WTC11 (cell line): ENCODE results near the gene TMEM144. TPM values are rescaled to one million over a fixed set of nuclear protein-coding genes. Genes with fewer than 3 reads are reported as not detected.

Source experiments
- ATAC-seq: fragments of 200-7000 bp; cut with Tn5 transposase; 2 replicates; pipeline ENCODE4 v1.10.0; 2021; ENCODE audit warnings: mild to moderate bottlenecking, moderate library complexity
- CTCF ChIA-PET: fragments of 300-600 bp; sonication (Branson Sonifier 250); formaldehyde crosslinking; loops from one replicate; lab custom pipeline; 2021; ENCODE audit warnings: antibody characterized with exemption; lab: Charles Lee
- POLR2A ChIA-PET: fragments of 350-600 bp; sonication (Branson Sonifier 250); formaldehyde crosslinking; loops from one replicate; lab custom pipeline; 2021; ENCODE audit warnings: antibody characterized with exemption; lab: Charles Lee
- DNase-seq: peaks from one replicate; pipeline ENCODE4 v3.0.0; 2021; ENCODE audit warnings: low spot score
- H3K27ac Mint-ChIP-seq: 2 replicates; pipeline ENCODE4 v1.8.0; 2021; ENCODE audit warnings: mixed read lengths
- H3K27me3 Mint-ChIP-seq: 2 replicates; pipeline ENCODE4 v1.8.0; 2021; ENCODE audit warnings: low read depth, mild to moderate bottlenecking, moderate library complexity, mixed read lengths
- H3K36me3 Mint-ChIP-seq: 2 replicates; pipeline ENCODE4 v1.8.0; 2021; ENCODE audit warnings: mixed read lengths
- H3K4me1 Mint-ChIP-seq: 2 replicates; pipeline ENCODE4 v1.8.0; 2022; ENCODE audit warnings: mixed read lengths
- H3K4me3 Mint-ChIP-seq: 2 replicates; pipeline ENCODE4 v1.8.0; 2021; ENCODE audit warnings: mild to moderate bottlenecking, moderate library complexity, mixed read lengths
- H3K9me3 Mint-ChIP-seq: 2 replicates; pipeline ENCODE4 v1.8.0; 2021; ENCODE audit warnings: mixed read lengths
- AFF4 ChIP-seq: sonication (generic); formaldehyde crosslinking; IDR thresholded peaks from 2 replicates; pipeline ENCODE4 v1.8.1; 2023; ENCODE audit warnings: mild to moderate bottlenecking, missing genetic modification reagents, borderline replicate concordance
- ETV6 ChIP-seq: sonication (generic); formaldehyde crosslinking; IDR thresholded peaks from 2 replicates; pipeline ENCODE4 v1.8.1; 2022; ENCODE audit warnings: mild to moderate bottlenecking, missing genetic modification reagents
- IRF2 ChIP-seq: sonication (generic); formaldehyde crosslinking; IDR thresholded peaks from 2 replicates; pipeline ENCODE4 v1.8.0; 2022; ENCODE audit warnings: low read depth, missing genetic modification reagents, borderline replicate concordance
- PRDM15 ChIP-seq: sonication (generic); formaldehyde crosslinking; IDR thresholded peaks from 2 replicates; pipeline ENCODE4 v1.8.0; 2022; ENCODE audit warnings: missing genetic modification reagents
- PRRX2 ChIP-seq: fragments of 250-450 bp; sonication (Bioruptor Pico); IDR thresholded peaks from 2 replicates; pipeline ENCODE4 v1.8.0; 2021; ENCODE audit warnings: mild to moderate bottlenecking
- SMAD4 ChIP-seq: sonication (generic); formaldehyde crosslinking; IDR thresholded peaks from 2 replicates; pipeline ENCODE4 v1.8.0; 2022; ENCODE audit warnings: mild to moderate bottlenecking, missing genetic modification reagents
- SP1 ChIP-seq: sonication (generic); formaldehyde crosslinking; conservative IDR thresholded peaks from 2 replicates; pipeline ENCODE4 v1.8.1; 2022; ENCODE audit warnings: missing genetic modification reagents
- STAT6 ChIP-seq: sonication (generic); formaldehyde crosslinking; conservative IDR thresholded peaks from 2 replicates; pipeline ENCODE4 v1.8.1; 2023; ENCODE audit warnings: mild to moderate bottlenecking, low read depth, missing genetic modification reagents, moderate library complexity
- TP53 ChIP-seq: sonication (generic); formaldehyde crosslinking; IDR thresholded peaks from 2 replicates; pipeline ENCODE4 v1.8.1; 2023; ENCODE audit warnings: mild to moderate bottlenecking, missing genetic modification reagents
- ZNF138 ChIP-seq: sonication (generic); formaldehyde crosslinking; conservative IDR thresholded peaks from 2 replicates; pipeline ENCODE4 v1.8.1; 2022; ENCODE audit warnings: mild to moderate bottlenecking, moderate library complexity, missing genetic modification reagents
- ZNF281 ChIP-seq: sonication (generic); formaldehyde crosslinking; IDR thresholded peaks from 2 replicates; pipeline ENCODE4 v1.8.0; 2023; ENCODE audit warnings: mild to moderate bottlenecking, missing genetic modification reagents
- ZNF416 ChIP-seq: fragments of 250-450 bp; sonication (Bioruptor Pico); IDR thresholded peaks from 2 replicates; pipeline ENCODE4 v1.9.0; 2021; ENCODE audit warnings: mild to moderate bottlenecking, inconsistent platforms
- ZNF532 ChIP-seq: fragments of 250-450 bp; sonication (Bioruptor Pico); IDR thresholded peaks from 2 replicates; pipeline ENCODE4 v1.9.0; 2021; ENCODE audit warnings: mild to moderate bottlenecking, borderline replicate concordance
- total RNA-seq: library from RNA; stranded (reverse); gene quantifications from 3 replicates; pipeline ENCODE4 v1.2.3, GENCODE V29; 2021

Gene TMEM144
- total RNA-seq, 1 experiment from 2014 or later: 3.8 TPM

GRCh38 chr4:158209825-158210807 lies at the start of gene TMEM144 (continued):
- no peak for TF ChIP-seq ZNF532 (CRISPR knock-in tag)

GRCh38 chr4:158161551-158162354 lies 48.5 kb upstream of the TMEM144 start:
- no peaks in the 10 kb centered on the region for H3K27me3 Mint-ChIP-seq
- no peak overlapping the region for H3K27ac Mint-ChIP-seq
- H3K36me3 Mint-ChIP-seq: no peaks in the 10 kb centered on the region
- ChIA-PET CTCF (no interaction called here), POLR2A (no interaction called here)
- no peak for ATAC-seq
- H3K4me1 Mint-ChIP-seq: 0 out of 2 replicates have a peak, but pooled peaks cover 2% of the 10 kb centered on the region
- H3K9me3 Mint-ChIP-seq: no peaks in the 10 kb centered on the region
- no peak for DNase-seq
- no peak overlapping the region for H3K4me3 Mint-ChIP-seq
- no peak for TF ChIP-seq ETV6 (CRISPR knock-in tag)
- no peak for TF ChIP-seq STAT6
- TF ChIP-seq ZNF281: no peak
- no peak for TF ChIP-seq TP53
- TF ChIP-seq PRDM15 (CRISPR knock-in tag): no peak
- TF ChIP-seq ZNF138: no peak
- no peak for TF ChIP-seq SMAD4
- TF ChIP-seq AFF4: no peak
- TF ChIP-seq ZNF416 (CRISPR knock-in tag): no peak
- no peak for TF ChIP-seq IRF2
- TF ChIP-seq SP1 (CRISPR knock-in tag): no peak
- no peak for TF ChIP-seq PRRX2 (CRISPR knock-in tag)
